Muscle layer of duodenum (tissue), 2 donors: ENCODE measurements around the gene TBC1D22A.

Experiments
- H3K27ac ChIP-seq: one replicate; pipeline ENCODE4 v1.7.0; 2013; ENCODE audit warnings: mild to moderate bottlenecking, low read length
- H3K27me3 ChIP-seq: one replicate; pipeline ENCODE4 v1.7.0; 2013; ENCODE audit warnings: low read depth, mild to moderate bottlenecking, control low read depth, low read length
- H3K36me3 ChIP-seq, 2 donors: one replicate each; pipeline ENCODE4 v1.7.0; 2013; ENCODE audit warnings: low read length in 2 of 2, control low read depth in 1 of 2, mild to moderate bottlenecking in 1 of 2; ENCODE audit not compliant: insufficient read depth in 2 of 2, control insufficient read depth in 1 of 2
- H3K4me1 ChIP-seq, 2 donors: one replicate each; pipeline ENCODE4 v1.7.0; 2013; ENCODE audit warnings: low read length in 2 of 2, mild to moderate bottlenecking in 2 of 2, control low read depth in 1 of 2, moderate library complexity in 1 of 2; ENCODE audit not compliant: insufficient read depth in 2 of 2, control insufficient read depth in 1 of 2
- H3K4me3 ChIP-seq, 2 donors: one replicate each; pipeline ENCODE4 v1.7.0; 2013; ENCODE audit warnings: low read length in 2 of 2, low read depth in 1 of 2, mild to moderate bottlenecking in 1 of 2
- H3K9me3 ChIP-seq, 2 donors: one replicate each; pipeline ENCODE4 v1.7.0; 2013; ENCODE audit warnings: low read length in 2 of 2, control low read depth in 1 of 2, mild to moderate bottlenecking in 1 of 2; ENCODE audit not compliant: control insufficient read depth in 1 of 2
- donor health status: healthy.

Gene TBC1D22A

GRCh38 chr22:46823654-46824053 lies 61.2 kb downstream of the TBC1D22A start:
- Histone ChIP-seq H3K4me1 (peaks cover 0 to 5% of the 10 kb centered on the region in 2 donors), H3K4me3 (no peak overlapping the region), H3K36me3 (peaks cover 0 to 6% of the 10 kb centered on the region in 2 donors), H3K27ac (no peak overlapping the region), H3K27me3 (no peaks in the 10 kb centered on the region), H3K9me3 (no peaks in the 10 kb centered on the region)

GRCh38 chr22:46824344-46824909 lies 62.0 kb downstream of the TBC1D22A start:
- Histone ChIP-seq H3K4me3 (no peak overlapping the region), H3K4me1 (peaks cover 5 to 12% of the 10 kb centered on the region in 2 donors), H3K9me3 (no peaks in the 10 kb centered on the region), H3K27ac (no peak overlapping the region), H3K27me3 (no peaks in the 10 kb centered on the region), H3K36me3 (peaks cover 0 to 6% of the 10 kb centered on the region in 2 donors)

GRCh38 chr22:46824980-46825544 lies 62.6 kb downstream of the TBC1D22A start:
- Histone ChIP-seq H3K36me3 (peaks cover 0 to 6% of the 10 kb centered on the region in 2 donors), H3K9me3 (no peaks in the 10 kb centered on the region), H3K4me1 (peaks cover 11 to 18% of the 10 kb centered on the region in 2 donors), H3K27me3 (no peaks in the 10 kb centered on the region), H3K27ac (no peak overlapping the region), H3K4me3 (no peak overlapping the region)

- Histone ChIP-seq H3K36me3 (peaks cover 0 to 6% of the 10 kb centered on the region in 2 donors), H3K4me3 (no peak overlapping the region), H3K9me3 (no peaks in the 10 kb centered on the region), H3K4me1 (peaks cover 16 to 30% of the 10 kb centered on the region in 2 donors), H3K27ac (no peak overlapping the region), H3K27me3 (no peaks in the 10 kb centered on the region)
Observed at GRCh38 chr22:46826438-46827135, 64.1 kb downstream of the TBC1D22A start.

- H3K4me1 ChIP-seq: peaks cover 16 to 30% of the 10 kb centered on the region in 2 donors
- H3K9me3 ChIP-seq: no peaks in the 10 kb centered on the region
- no peak overlapping the region for H3K4me3 ChIP-seq
- H3K36me3 ChIP-seq: peaks cover 0 to 6% of the 10 kb centered on the region in 2 donors
- no peak overlapping the region for H3K27ac ChIP-seq
- no peaks in the 10 kb centered on the region for H3K27me3 ChIP-seq
Observed at GRCh38 chr22:46827136-46827780, 64.8 kb downstream of the TBC1D22A start.

- Histone ChIP-seq H3K4me3 (no peak overlapping the region), H3K27ac (no peak overlapping the region), H3K9me3 (no peaks in the 10 kb centered on the region), H3K4me1 (peaks cover 16 to 30% of the 10 kb centered on the region in 2 donors), H3K27me3 (no peaks in the 10 kb centered on the region), H3K36me3 (peaks cover 0 to 6% of the 10 kb centered on the region in 2 donors)
Observed at GRCh38 chr22:46827781-46828180, 65.3 kb downstream of the TBC1D22A start.

- no peak overlapping the region for H3K27ac ChIP-seq
- H3K9me3 ChIP-seq: no peaks in the 10 kb centered on the region
- no peak overlapping the region for H3K4me3 ChIP-seq
- peaks cover 16 to 30% of the 10 kb centered on the region in 2 donors for H3K4me1 ChIP-seq
- H3K36me3 ChIP-seq: peaks cover 0 to 4% of the 10 kb centered on the region in 2 donors
- H3K27me3 ChIP-seq: no peaks in the 10 kb centered on the region
Observed at GRCh38 chr22:46828323-46828900, 66.0 kb downstream of the TBC1D22A start.

GRCh38 chr22:46829117-46829891 lies 66.9 kb downstream of the TBC1D22A start:
- Histone ChIP-seq H3K4me1 (peaks cover 16 to 30% of the 10 kb centered on the region in 2 donors), H3K27me3 (no peaks in the 10 kb centered on the region), H3K36me3 (no peaks in the 10 kb centered on the region), H3K27ac (peak overlapping the region; percentile 53), H3K4me3 (peak overlapping the region; percentile 16 to 30), H3K9me3 (no peaks in the 10 kb centered on the region)

- Histone ChIP-seq H3K36me3 (no peaks in the 10 kb centered on the region), H3K4me3 (peak overlapping the region; percentile 16 to 30), H3K4me1 (peaks cover 16 to 30% of the 10 kb centered on the region in 2 donors), H3K27me3 (no peaks in the 10 kb centered on the region), H3K27ac (peak overlapping the region; percentile 53), H3K9me3 (peaks cover 4% of the 10 kb centered on the region in 2 donors)
Observed at GRCh38 chr22:46829941-46830715, 67.7 kb downstream of the TBC1D22A start.

GRCh38 chr22:46830841-46831240 lies 68.4 kb downstream of the TBC1D22A start:
- Histone ChIP-seq H3K9me3 (peaks cover 4 to 11% of the 10 kb centered on the region in 2 donors), H3K4me1 (peaks cover 16 to 30% of the 10 kb centered on the region in 2 donors), H3K4me3 (no peak overlapping the region), H3K27ac (no peak overlapping the region), H3K27me3 (no peaks in the 10 kb centered on the region), H3K36me3 (no peaks in the 10 kb centered on the region)
